Hepatocyte (in vitro differentiated cells): ENCODE measurements around the gene MB. TPM values are rescaled to one million over a fixed set of nuclear protein-coding genes. Genes with fewer than 3 reads are reported as not detected.

ENCODE experiments used
- DNase-seq: peaks from one replicate; pipeline ENCODE4 v3.0.0-alpha.2; 2016; ENCODE audit warnings: low spot score
- H2AFZ ChIP-seq: fragments of 200-600 bp; sonication (generic); 2 replicates; pipeline ENCODE4 v1.6.0; 2016; ENCODE audit warnings: antibody characterized with exemption, mild to moderate bottlenecking
- H3K27ac ChIP-seq: fragments of 200-600 bp; sonication (generic); 2 replicates; pipeline ENCODE4 v1.5.1; 2016; ENCODE audit warnings: mild to moderate bottlenecking
- H3K27me3 ChIP-seq: fragments of 200-600 bp; sonication (generic); 2 replicates; pipeline ENCODE4 v1.6.1; 2016
- H3K36me3 ChIP-seq: fragments of 200-600 bp; sonication (generic); replicated peaks from 2 replicates; pipeline ENCODE4 v1.5.1; 2016; ENCODE audit warnings: low read depth; ENCODE audit not compliant: insufficient read depth
- H3K4me1 ChIP-seq: fragments of 200-600 bp; sonication (generic); 2 replicates; pipeline ENCODE4 v1.5.1; 2016; ENCODE audit warnings: mild to moderate bottlenecking, moderate library complexity; ENCODE audit not compliant: insufficient read depth
- H3K4me2 ChIP-seq: fragments of 200-600 bp; sonication (generic); 2 replicates; pipeline ENCODE4 v1.6.0; 2016
- H3K4me3 ChIP-seq: fragments of 200-600 bp; sonication (generic); 2 replicates; pipeline ENCODE4 v1.5.1; 2016; ENCODE audit warnings: mild to moderate bottlenecking
- H3K79me2 ChIP-seq: fragments of 200-600 bp; sonication (generic); 2 replicates; pipeline ENCODE4 v1.6.0; 2017; ENCODE audit warnings: mild to moderate bottlenecking
- H3K9me2 ChIP-seq: fragments of 200-600 bp; sonication (generic); replicated peaks from 2 replicates; pipeline ENCODE4 v1.6.0; 2017; ENCODE audit warnings: mild to moderate bottlenecking; ENCODE audit not compliant: insufficient read depth
- H3K9me3 ChIP-seq: fragments of 200-600 bp; sonication (generic); 2 replicates; pipeline ENCODE4 v1.5.1; 2016; ENCODE audit warnings: low read depth, mild to moderate bottlenecking
- H4K20me1 ChIP-seq: fragments of 200-600 bp; sonication (generic); 2 replicates; pipeline ENCODE4 v1.6.0; 2016; ENCODE audit warnings: mild to moderate bottlenecking; ENCODE audit not compliant: insufficient read depth, poor library complexity, severe bottlenecking
- EZH2 ChIP-seq: fragments of 200-600 bp; sonication (generic); IDR thresholded peaks from 2 replicates; pipeline ENCODE4 v1.6.1; 2016; ENCODE audit warnings: antibody characterized with exemption, mild to moderate bottlenecking, borderline replicate concordance
- EZH2phosphoT487 ChIP-seq: fragments of 200-600 bp; sonication (generic); IDR thresholded peaks from one replicate; pipeline ENCODE4 v1.6.1; 2018; ENCODE audit warnings: antibody characterized with exemption, mild to moderate bottlenecking, low read depth, moderate library complexity; ENCODE audit not compliant: unreplicated experiment, severe bottlenecking
- WGBS: methylation state at CpG from one replicate; pipeline ENCODE4 v1.1.6; 2016; ENCODE audit warnings: low lambda C conversion rate; ENCODE audit errors: missing lambda C conversion rate; 5-methylcytosine and 5-hydroxymethylcytosine counted together
- polyA plus RNA-seq: library from polyadenylated mRNA; unstranded; fragments of >200 nt; fragmentation: Nextera tagmentation; extraction: Ambion mirVana; gene quantifications from 2 replicates; pipeline ENCODE4 v1.2.1, GENCODE V29; 2016
- total RNA-seq: library from RNA; depleted of rRNA; stranded (reverse); fragments of >200 nt; gene quantifications from 2 replicates; pipeline ENCODE4 v1.2.3, GENCODE V29; 2014
- TF ChIP-seq, protein P1 (sequence below): fragments of 200-600 bp; sonication (generic); IDR thresholded peaks from 2 replicates; pipeline ENCODE4 v1.5.1; 2016; ENCODE audit warnings: antibody characterized with exemption, mild to moderate bottlenecking; ENCODE audit not compliant: poor library complexity

Gene MB
- total and polyA plus RNA-seq, 2 experiments from 2014 or later, result 0.64 TPM; not detected in 1

DNA sequence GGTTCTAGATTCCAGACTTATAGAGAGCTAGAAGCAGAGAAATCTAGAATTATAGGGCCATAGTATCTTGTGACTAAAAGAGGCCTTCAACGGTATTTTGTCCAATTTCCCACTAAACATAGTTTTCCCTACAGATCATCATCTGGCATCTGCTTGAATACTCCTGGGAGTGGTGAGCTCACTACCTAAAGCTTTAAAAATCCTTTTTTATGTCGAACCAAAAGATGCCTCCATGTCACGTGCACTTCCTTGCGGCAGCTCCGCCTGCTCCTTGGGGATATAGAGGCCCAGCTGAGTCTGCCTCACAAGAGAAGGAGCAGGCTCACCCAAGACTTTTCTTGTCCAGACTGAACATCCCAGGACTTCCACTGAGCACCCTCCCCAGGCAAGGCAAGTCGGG, 4.3 kb upstream of the MB start:
- H3K4me2 ChIP-seq, result no peak overlapping the region
- no peaks in the 10 kb centered on the region for H3K9me3 ChIP-seq
- H3K27ac ChIP-seq, result no peak overlapping the region
- H4K20me1 ChIP-seq, result no peaks in the 10 kb centered on the region
- no peak overlapping the region for H3K4me3 ChIP-seq
- H2AFZ ChIP-seq, result no peak overlapping the region
- H3K36me3 ChIP-seq, result no peaks in the 10 kb centered on the region
- H3K9me2 ChIP-seq, result no peaks in the 10 kb centered on the region
- TF ChIP-seq EZH2, result no peak
- TF ChIP-seq, protein P1, sequence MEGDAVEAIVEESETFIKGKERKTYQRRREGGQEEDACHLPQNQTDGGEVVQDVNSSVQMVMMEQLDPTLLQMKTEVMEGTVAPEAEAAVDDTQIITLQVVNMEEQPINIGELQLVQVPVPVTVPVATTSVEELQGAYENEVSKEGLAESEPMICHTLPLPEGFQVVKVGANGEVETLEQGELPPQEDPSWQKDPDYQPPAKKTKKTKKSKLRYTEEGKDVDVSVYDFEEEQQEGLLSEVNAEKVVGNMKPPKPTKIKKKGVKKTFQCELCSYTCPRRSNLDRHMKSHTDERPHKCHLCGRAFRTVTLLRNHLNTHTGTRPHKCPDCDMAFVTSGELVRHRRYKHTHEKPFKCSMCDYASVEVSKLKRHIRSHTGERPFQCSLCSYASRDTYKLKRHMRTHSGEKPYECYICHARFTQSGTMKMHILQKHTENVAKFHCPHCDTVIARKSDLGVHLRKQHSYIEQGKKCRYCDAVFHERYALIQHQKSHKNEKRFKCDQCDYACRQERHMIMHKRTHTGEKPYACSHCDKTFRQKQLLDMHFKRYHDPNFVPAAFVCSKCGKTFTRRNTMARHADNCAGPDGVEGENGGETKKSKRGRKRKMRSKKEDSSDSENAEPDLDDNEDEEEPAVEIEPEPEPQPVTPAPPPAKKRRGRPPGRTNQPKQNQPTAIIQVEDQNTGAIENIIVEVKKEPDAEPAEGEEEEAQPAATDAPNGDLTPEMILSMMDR, result no peak
- no peak for TF ChIP-seq EZH2phosphoT487
- no peaks in the 10 kb centered on the region for H3K27me3 ChIP-seq
- H3K4me1 ChIP-seq, result peaks cover 10% of the 10 kb centered on the region
- DNase-seq, result no peak
- WGBS, result 94% methylated on average over 6 of the region's 6 CpGs
- no peaks in the 10 kb centered on the region for H3K79me2 ChIP-seq

GRCh38 chr22:35620624-35621251, 3.6 kb upstream of the MB start:
- TF ChIP-seq EZH2 (no peak), EZH2phosphoT487 (no peak)
- TF ChIP-seq, protein P1, result no peak
- H3K9me2 ChIP-seq, result no peaks in the 10 kb centered on the region
- H3K4me1 ChIP-seq, result peaks cover 10% of the 10 kb centered on the region
- H3K27me3 ChIP-seq, result no peaks in the 10 kb centered on the region
- WGBS, result 66% methylated on average over 15 of the region's 15 CpGs
- H3K36me3 ChIP-seq, result no peaks in the 10 kb centered on the region
- no peak overlapping the region for H3K4me2 ChIP-seq
- H3K27ac ChIP-seq, result no peak overlapping the region
- H3K79me2 ChIP-seq, result no peaks in the 10 kb centered on the region
- H2AFZ ChIP-seq, result no peak overlapping the region
- H4K20me1 ChIP-seq, result no peaks in the 10 kb centered on the region
- no peak overlapping the region for H3K4me3 ChIP-seq
- no peaks in the 10 kb centered on the region for H3K9me3 ChIP-seq
- peak; percentile 35 for DNase-seq

DNA sequence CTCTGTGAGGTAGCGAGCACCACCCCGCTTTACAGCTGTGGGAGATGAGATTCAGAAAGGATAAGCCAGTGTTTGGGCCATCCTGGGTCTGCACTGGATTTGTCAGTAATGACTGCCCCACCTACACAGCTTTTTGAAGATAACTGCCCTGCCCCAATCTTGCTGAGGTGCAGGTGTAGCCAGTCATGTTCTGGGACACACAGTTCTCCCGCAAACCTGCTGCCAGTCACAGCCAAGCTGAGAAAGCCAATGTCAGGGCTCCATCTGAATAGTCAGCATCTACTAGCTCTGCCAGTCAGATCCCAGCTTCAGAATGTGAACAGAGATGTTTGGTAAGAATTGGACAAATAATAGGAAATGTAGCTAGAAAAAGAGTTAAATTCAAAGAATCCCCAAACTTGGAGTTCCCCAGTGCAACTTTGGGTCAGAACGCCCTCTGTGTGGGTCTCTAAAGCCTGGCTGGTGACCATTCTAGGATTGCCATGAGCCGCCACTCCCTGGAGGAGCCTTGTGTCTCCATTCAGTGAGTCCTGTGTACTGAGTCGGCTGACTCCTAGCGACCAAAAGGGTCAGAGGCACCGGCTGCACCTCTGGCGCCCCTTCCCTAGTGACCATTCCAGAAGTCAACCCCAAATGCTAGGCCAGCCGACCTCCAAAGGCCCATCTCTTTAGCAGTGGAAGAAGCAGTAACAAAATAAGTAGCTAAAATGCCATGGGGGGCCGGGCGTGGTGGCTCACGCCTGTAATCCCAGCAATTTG, 2.4 kb upstream of the MB start:
- H3K4me1 ChIP-seq, result peaks cover 10% of the 10 kb centered on the region
- H3K4me3 ChIP-seq, result no peak overlapping the region
- no peak overlapping the region for H2AFZ ChIP-seq
- H3K79me2 ChIP-seq, result no peaks in the 10 kb centered on the region
- H3K27ac ChIP-seq, result no peak overlapping the region
- H3K9me3 ChIP-seq, result no peaks in the 10 kb centered on the region
- H3K4me2 ChIP-seq, result no peak overlapping the region
- no peaks in the 10 kb centered on the region for H3K36me3 ChIP-seq
- DNase-seq, result no peak
- WGBS, result 86% methylated on average over 13 of the region's 13 CpGs
- TF ChIP-seq, protein P1, result no peak
- TF ChIP-seq EZH2, result no peak
- no peak for TF ChIP-seq EZH2phosphoT487
- H3K27me3 ChIP-seq, result no peaks in the 10 kb centered on the region
- H3K9me2 ChIP-seq, result no peaks in the 10 kb centered on the region
- H4K20me1 ChIP-seq, result no peaks in the 10 kb centered on the region
